Muscle of leg (tissue), 11 donors: ENCODE measurements around the gene UCP3. TPM values are rescaled to one million over a fixed set of nuclear protein-coding genes. Genes with fewer than 3 reads are reported as not detected.

Experiments used
- DNase-seq: peaks from one replicate; pipeline ENCODE4 v3.0.0; 2013
- H3K27ac ChIP-seq: one replicate; pipeline ENCODE4 v1.5.1; 2013; ENCODE audit warnings: mild to moderate bottlenecking, low read length, control low read depth
- H3K27me3 ChIP-seq: one replicate; pipeline ENCODE4 v1.6.1; 2013; ENCODE audit warnings: low read length; ENCODE audit not compliant: control insufficient read depth, insufficient read depth
- H3K36me3 ChIP-seq: one replicate; pipeline ENCODE4 v1.6.1; 2013; ENCODE audit warnings: low read length; ENCODE audit not compliant: control insufficient read depth, insufficient read depth
- H3K4me1 ChIP-seq: one replicate; pipeline ENCODE4 v1.6.1; 2013; ENCODE audit warnings: low read length; ENCODE audit not compliant: control insufficient read depth, insufficient read depth
- H3K4me3 ChIP-seq: one replicate; pipeline ENCODE4 v1.5.1; 2013; ENCODE audit warnings: low read length, control low read depth
- H3K9me3 ChIP-seq: replicated peaks from 2 replicates; pipeline ENCODE4 v1.6.1; 2013; ENCODE audit warnings: low read depth, low read length; ENCODE audit not compliant: control insufficient read depth
- WGBS: methylation state at CpG from one replicate; pipeline ENCODE4 v1.1.5; 2013; ENCODE audit warnings: missing lambda C conversion rate; ENCODE audit not compliant: insufficient coverage; 5-methylcytosine and 5-hydroxymethylcytosine counted together
- polyA plus RNA-seq, 8 donors: library from polyadenylated mRNA; unstranded; fragments of 120-200 nt; gene quantifications; one replicate each; pipeline versions ENCODE4 v1.2.1 to v1.2.3, GENCODE V29; 2013; ENCODE audit warnings: inconsistent platforms in 1 of 8, low replicate concordance in 1 of 8; ENCODE audit not compliant: insufficient read length in 8 of 8, insufficient read depth in 1 of 8
- total RNA-seq: library from RNA; stranded (reverse); fragments of 120-200 nt; gene quantifications from one replicate; pipeline ENCODE4 v1.2.4, GENCODE V29; 2013

UCP3 gene
- total and polyA plus RNA-seq, 9 donors: 1.2 to 7.7 (median 3.3) TPM

DNA sequence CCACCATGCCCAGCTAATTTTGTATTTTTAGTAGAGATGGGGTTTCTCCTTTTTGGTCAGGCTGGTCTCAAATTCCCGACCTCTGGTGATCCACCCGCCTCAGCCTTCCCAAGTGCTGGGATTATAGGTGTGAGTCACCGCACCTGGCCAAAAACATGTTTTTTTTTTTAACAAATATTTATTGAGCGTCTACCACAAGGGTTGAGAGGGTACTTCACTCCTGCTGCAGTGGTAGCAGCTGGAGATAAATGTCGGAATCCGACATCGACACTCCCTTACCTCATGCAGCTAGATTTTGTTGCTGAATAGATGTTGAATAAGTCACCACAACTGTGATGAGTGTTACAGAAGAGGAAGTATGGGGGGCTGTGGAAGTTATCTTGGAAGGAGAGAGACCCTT is 57.1 kb downstream of the UCP3 start:
- Histone ChIP-seq H3K27ac (no peak overlapping the region), H3K9me3 (peaks cover under 1% of the 10 kb centered on the region), H3K4me1 (no peaks in the 10 kb centered on the region), H3K4me3 (no peak overlapping the region), H3K27me3 (peaks cover under 1% of the 10 kb centered on the region), H3K36me3 (no peaks in the 10 kb centered on the region)
- DNase-seq: no peak
- WGBS: no CpG with 5 or more reads among the region's 7 CpGs

DNA sequence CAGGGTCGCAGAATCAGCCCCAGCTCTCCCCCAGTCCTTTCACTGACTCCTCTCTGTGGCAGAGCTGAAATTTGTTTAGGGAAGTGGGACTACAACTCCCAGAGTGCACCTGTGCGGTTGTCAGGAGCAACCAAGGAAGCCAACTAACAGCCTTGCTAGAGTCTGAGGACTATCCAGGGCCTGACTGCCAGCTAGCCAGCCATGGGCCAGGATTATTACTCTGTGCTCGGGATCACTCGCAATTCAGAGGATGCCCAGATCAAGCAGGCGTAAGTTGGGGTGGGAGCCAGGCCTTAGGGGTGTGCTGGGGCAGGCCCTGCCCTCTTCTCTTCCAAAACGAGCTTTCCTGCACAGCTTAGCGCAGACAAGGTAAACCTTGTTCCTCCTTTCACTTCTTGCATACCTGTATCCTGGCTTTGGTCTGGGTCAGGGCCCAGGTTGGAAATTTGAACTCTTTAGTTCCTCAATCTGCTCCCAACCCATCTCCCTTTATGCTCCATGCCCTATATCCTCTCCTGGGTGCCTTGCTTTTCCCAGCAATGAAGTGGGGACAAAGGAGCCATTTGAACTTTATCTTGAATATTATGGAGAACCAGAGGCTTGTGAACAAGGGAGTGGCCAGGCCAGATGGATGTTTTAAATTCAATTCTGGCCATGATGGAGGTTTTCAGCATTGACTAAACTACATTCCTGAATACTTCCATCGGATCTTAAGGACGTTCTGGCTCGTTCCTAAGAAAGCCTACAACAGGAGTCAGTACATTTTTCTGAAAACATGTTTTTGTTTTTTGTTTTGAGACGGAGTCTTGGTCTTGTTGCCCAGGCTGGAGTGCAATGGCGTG is 57.8 kb downstream of the UCP3 start, which contains the start of gene DNAJB13:
TSS of gene DNAJB13 (plus strand) at position 158 of the 842 bp plus-strand sequence. CDS start at position 202, 44 bp downstream.
- DNase-seq: no peak
- H3K9me3 ChIP-seq: peaks cover 2% of the 10 kb centered on the region
- no peaks in the 10 kb centered on the region for H3K36me3 ChIP-seq
- no peak within 1 kb of the TSS for H3K4me3 ChIP-seq
- no peaks in the 10 kb centered on the region for H3K4me1 ChIP-seq
- no peaks in the 10 kb centered on the region for H3K27me3 ChIP-seq
- H3K27ac ChIP-seq: no peak within 1 kb of the TSS
- WGBS: 60% methylated on average over 8 of the region's 12 CpGs

Other genes with a start within 250 kb of the UCP3 start
- 75.3 TPM for gene RAB6A, start 248.0 kb downstream of the UCP3 start, total RNA-seq
- 100 to 1,000 TPM in 3 of 8 donors, 10 to 100 TPM in 5; 69.3 to 112 (median 95.0) TPM for gene RAB6A, start 248.0 kb downstream of the UCP3 start, polyA plus RNA-seq
- gene MRPL48, start 221.2 kb downstream of the UCP3 start, total RNA-seq: 38.7 TPM
- gene MRPL48, start 221.2 kb downstream of the UCP3 start, polyA plus RNA-seq: 10 to 100 TPM; 31.8 to 48.8 (median 39.6) TPM
- 89.1 TPM for gene COA4, start 132.2 kb downstream of the UCP3 start, total RNA-seq
- gene COA4, start 132.2 kb downstream of the UCP3 start, polyA plus RNA-seq: 10 to 100 TPM; 69.6 to 86.4 (median 78.3) TPM
- 23.6 TPM for gene PAAF1, start 132.1 kb downstream of the UCP3 start, total RNA-seq
- 10 to 100 TPM; 21.5 to 53.4 (median 32.5) TPM for gene PAAF1, start 132.1 kb downstream of the UCP3 start, polyA plus RNA-seq
- 0.18 TPM for gene DNAJB13, start 58.1 kb downstream of the UCP3 start, total RNA-seq
- gene DNAJB13, start 58.1 kb downstream of the UCP3 start, polyA plus RNA-seq: under 1 TPM; 0.18 to 0.80 (median 0.42) TPM
- 18.0 TPM for gene UCP2, start 26.2 kb downstream of the UCP3 start, total RNA-seq
- gene UCP2, start 26.2 kb downstream of the UCP3 start, polyA plus RNA-seq: 100 to 1,000 TPM; 152 to 212 (median 185) TPM
- 14.5 TPM for gene C2CD3, start 161.9 kb upstream of the UCP3 start, total RNA-seq
- 10 to 100 TPM; 15.5 to 25.8 (median 19.5) TPM for gene C2CD3, start 161.9 kb upstream of the UCP3 start, polyA plus RNA-seq
- gene PPME1, start 162.2 kb upstream of the UCP3 start, total RNA-seq: 27.1 TPM
- 10 to 100 TPM; 40.3 to 48.1 (median 44.0) TPM for gene PPME1, start 162.2 kb upstream of the UCP3 start, polyA plus RNA-seq